Activated T-helper 2 cell treated with anti-CD3 and anti-CD28 coated beads, Interferon-gamma antibody, Interleukin-2, Interleukin-4, amounts not matched to agents 10 μg/mL and 5 μg/mL and 100 μg/mL, durations not matched to agents 14 hours and 24 hours and 36 hours (primary cell): Measurements from ENCODE around the gene SLC22A23. TPM values are rescaled to one million over a fixed set of nuclear protein-coding genes. Genes with fewer than 3 reads are reported as not detected.

ENCODE experiments used
- DNase-seq: peaks from one replicate; pipeline ENCODE4 v3.0.0; 2021; ENCODE audit warnings: low spot score
- H3K27ac Mint-ChIP-seq: one replicate; pipeline ENCODE4 v1.8.0; 2021; ENCODE audit warnings: mixed read lengths
- H3K27me3 Mint-ChIP-seq: one replicate; pipeline ENCODE4 v1.8.0; 2021; ENCODE audit warnings: low read depth, mixed read lengths
- H3K36me3 Mint-ChIP-seq: one replicate; pipeline ENCODE4 v1.8.0; 2021; ENCODE audit warnings: low read depth, mixed read lengths
- H3K4me1 Mint-ChIP-seq: one replicate; pipeline ENCODE4 v1.8.0; 2021; ENCODE audit warnings: low read depth, mixed read lengths
- H3K4me3 Mint-ChIP-seq: one replicate; pipeline ENCODE4 v1.8.0; 2021; ENCODE audit warnings: low read depth, mild to moderate bottlenecking, moderate library complexity, mixed read lengths
- H3K9me3 Mint-ChIP-seq: one replicate; pipeline ENCODE4 v1.8.0; 2021; ENCODE audit warnings: mixed read lengths
- intact Hi-C: fragments of 100-400 bp; cut with micrococcal nuclease; formaldehyde crosslinking; loops from one replicate; pipeline ENCODE4 v1.15.1; 2023
- total RNA-seq: library from RNA; stranded (reverse); gene quantifications from 2 replicates; pipeline ENCODE4 v1.2.3, GENCODE V29; 2022

Gene SLC22A23
- total RNA-seq, 1 donor from 2014 or later, result 0.07 TPM

- intact Hi-C loops, result no loop called here
- no peaks in the 10 kb centered on the region for H3K27me3 Mint-ChIP-seq
- DNase-seq, result no peak
- no peak overlapping the region for H3K27ac Mint-ChIP-seq
- H3K4me1 Mint-ChIP-seq, result peaks cover 4% of the 10 kb centered on the region
- H3K4me3 Mint-ChIP-seq, result no peak overlapping the region
- no peaks in the 10 kb centered on the region for H3K9me3 Mint-ChIP-seq
- H3K36me3 Mint-ChIP-seq, result peaks cover 50% of the 10 kb centered on the region
Measured at GRCh38 chr6:3271756-3272155, 185.1 kb downstream of the SLC22A23 start.

DNA sequence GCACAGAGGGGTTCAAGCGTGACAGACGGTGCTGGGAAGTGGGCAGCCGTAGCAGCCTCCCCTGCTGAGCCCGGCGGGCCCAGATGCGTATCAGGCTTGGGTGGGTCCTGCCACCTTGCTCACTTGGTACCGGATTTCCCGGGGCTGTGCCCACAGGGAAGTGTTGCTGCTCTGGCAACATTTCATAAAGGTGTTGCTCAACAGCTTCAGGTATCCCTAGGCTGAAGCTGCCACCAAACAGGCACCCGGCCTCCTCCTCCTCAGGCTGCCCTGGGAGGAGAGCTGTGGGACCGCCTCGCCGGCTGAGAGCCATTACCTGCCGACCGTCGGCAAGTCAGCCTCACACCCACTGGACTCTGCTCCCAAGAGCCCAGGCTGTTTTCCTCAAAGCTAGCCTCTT is 186.6 kb downstream of the SLC22A23 start:
- intact Hi-C loops, result no loop called here
- peaks cover 4% of the 10 kb centered on the region for H3K4me1 Mint-ChIP-seq
- H3K27me3 Mint-ChIP-seq, result no peaks in the 10 kb centered on the region
- DNase-seq, result no peak
- no peaks in the 10 kb centered on the region for H3K9me3 Mint-ChIP-seq
- no peak overlapping the region for H3K4me3 Mint-ChIP-seq
- H3K36me3 Mint-ChIP-seq, result peaks cover 54% of the 10 kb centered on the region
- no peak overlapping the region for H3K27ac Mint-ChIP-seq

DNA sequence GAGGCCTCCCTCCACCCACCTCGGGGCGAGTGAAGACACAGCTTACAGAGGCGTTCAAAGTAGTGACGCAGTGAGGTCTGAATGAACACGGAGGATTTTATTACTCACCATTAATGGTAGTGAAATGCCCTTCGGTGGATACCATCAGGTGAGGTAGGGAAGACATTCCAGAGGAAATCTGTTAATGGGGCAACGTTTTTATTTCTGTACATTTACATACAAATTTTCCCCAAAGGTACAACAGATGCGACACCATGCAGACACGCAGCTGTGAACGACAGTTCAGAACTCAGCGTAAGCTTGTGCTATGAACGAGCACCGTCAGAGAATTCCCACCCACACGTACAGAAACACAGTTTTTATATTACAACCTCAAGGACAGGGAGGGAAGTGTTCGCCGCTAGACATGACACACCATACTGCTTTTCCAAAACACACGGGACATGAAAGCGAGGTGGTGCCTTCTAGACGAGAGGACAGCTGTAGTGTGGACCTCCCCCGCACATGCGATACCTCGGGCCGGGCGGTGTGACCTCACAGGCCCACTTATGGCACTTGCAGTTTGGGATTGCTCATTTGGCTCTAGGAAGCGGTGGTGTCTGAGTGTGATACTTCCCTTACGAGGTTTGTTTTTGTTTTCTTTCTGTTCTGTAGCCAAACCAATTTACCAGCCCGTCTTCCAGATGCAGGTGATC is 187.4 kb downstream of the SLC22A23 start:
- no peaks in the 10 kb centered on the region for H3K9me3 Mint-ChIP-seq
- H3K4me1 Mint-ChIP-seq, result peaks cover 4% of the 10 kb centered on the region
- no peak overlapping the region for H3K4me3 Mint-ChIP-seq
- H3K36me3 Mint-ChIP-seq, result peaks cover 60% of the 10 kb centered on the region
- H3K27ac Mint-ChIP-seq, result no peak overlapping the region
- DNase-seq, result no peak
- intact Hi-C loops, result no loop called here
- H3K27me3 Mint-ChIP-seq, result no peaks in the 10 kb centered on the region

GRCh38 chr6:3268680-3269079 is 188.2 kb downstream of the SLC22A23 start:
- H3K27ac Mint-ChIP-seq, result no peak overlapping the region
- no peak for DNase-seq
- H3K27me3 Mint-ChIP-seq, result no peaks in the 10 kb centered on the region
- peaks cover 56% of the 10 kb centered on the region for H3K36me3 Mint-ChIP-seq
- peaks cover 2% of the 10 kb centered on the region for H3K4me1 Mint-ChIP-seq
- no peaks in the 10 kb centered on the region for H3K9me3 Mint-ChIP-seq
- no peak overlapping the region for H3K4me3 Mint-ChIP-seq
- intact Hi-C loops, result no loop called here

- peaks cover 63% of the 10 kb centered on the region for H3K36me3 Mint-ChIP-seq
- no peaks in the 10 kb centered on the region for H3K9me3 Mint-ChIP-seq
- intact Hi-C loops, result no loop called here
- peaks cover 5% of the 10 kb centered on the region for H3K4me1 Mint-ChIP-seq
- no peak overlapping the region for H3K4me3 Mint-ChIP-seq
- H3K27me3 Mint-ChIP-seq, result no peaks in the 10 kb centered on the region
- no peak for DNase-seq
- H3K27ac Mint-ChIP-seq, result no peak overlapping the region
Measured at GRCh38 chr6:3267162-3267561, 189.7 kb downstream of the SLC22A23 start.

- Mint-ChIP-seq H3K4me3 (no peak overlapping the region), H3K27ac (no peak overlapping the region), H3K36me3 (peaks cover 56% of the 10 kb centered on the region), H3K9me3 (no peaks in the 10 kb centered on the region), H3K27me3 (no peaks in the 10 kb centered on the region), H3K4me1 (peaks cover 13% of the 10 kb centered on the region)
- DNase-seq, result no peak
- intact Hi-C loops, result no loop called here
Measured at GRCh38 chr6:3266170-3266569, 190.7 kb downstream of the SLC22A23 start.

DNA sequence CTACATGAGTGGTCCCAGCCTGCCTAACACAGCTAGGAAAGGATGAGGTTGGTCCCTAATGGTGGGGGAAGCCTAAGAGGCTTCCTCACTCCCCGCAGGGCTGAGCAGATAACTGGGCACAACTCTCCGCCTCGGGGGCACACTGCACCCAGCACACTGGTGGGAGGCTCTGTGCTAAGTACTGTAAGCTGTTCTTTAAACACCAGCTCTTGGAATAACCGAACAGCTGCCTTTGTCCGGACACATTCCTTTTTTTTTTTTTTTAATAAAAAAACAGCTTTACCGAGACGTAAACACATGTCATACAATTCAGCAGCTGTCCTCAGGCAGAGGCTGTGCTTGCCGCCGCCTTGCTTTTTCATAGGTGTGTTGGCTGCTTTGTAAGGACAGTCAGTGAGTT is 191.2 kb downstream of the SLC22A23 start:
- Mint-ChIP-seq H3K36me3 (peaks cover 58% of the 10 kb centered on the region), H3K27ac (no peak overlapping the region), H3K4me1 (peaks cover 18% of the 10 kb centered on the region), H3K9me3 (no peaks in the 10 kb centered on the region), H3K27me3 (no peaks in the 10 kb centered on the region), H3K4me3 (no peak overlapping the region)
- no peak for DNase-seq
- intact Hi-C loops, result no loop called here

DNA sequence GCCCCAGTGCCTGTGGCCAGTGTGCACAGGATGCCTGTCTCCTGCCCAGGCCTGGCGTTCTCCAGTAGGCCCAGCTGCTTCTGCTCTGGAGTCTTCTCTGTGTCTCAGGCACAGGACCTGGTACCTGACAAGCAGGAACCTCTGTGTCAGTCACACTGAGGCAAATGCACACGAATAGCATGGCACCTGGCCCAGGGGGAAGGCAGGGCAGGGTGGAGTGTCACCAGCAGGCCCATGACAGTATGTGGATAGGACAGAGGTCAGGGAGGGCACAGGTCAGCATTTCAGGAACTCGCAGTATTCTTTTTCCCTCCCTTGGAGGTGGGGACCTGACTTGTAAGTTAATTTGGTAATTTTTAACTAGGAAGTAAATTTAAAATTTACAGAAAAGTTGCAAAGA is 192.5 kb downstream of the SLC22A23 start:
- DNase-seq, result no peak
- Mint-ChIP-seq H3K27ac (no peak overlapping the region), H3K4me1 (peaks cover 21% of the 10 kb centered on the region), H3K4me3 (no peak overlapping the region), H3K27me3 (no peaks in the 10 kb centered on the region), H3K9me3 (no peaks in the 10 kb centered on the region), H3K36me3 (peaks cover 54% of the 10 kb centered on the region)
- intact Hi-C loops, result no loop called here

- no peak for DNase-seq
- Mint-ChIP-seq H3K27me3 (no peaks in the 10 kb centered on the region), H3K27ac (no peak overlapping the region), H3K4me3 (no peak overlapping the region), H3K36me3 (peaks cover 42% of the 10 kb centered on the region), H3K4me1 (peaks cover 21% of the 10 kb centered on the region), H3K9me3 (no peaks in the 10 kb centered on the region)
- intact Hi-C loops, result no loop called here
Measured at GRCh38 chr6:3263096-3263495, 193.8 kb downstream of the SLC22A23 start.

- Mint-ChIP-seq H3K27me3 (peaks cover 5% of the 10 kb centered on the region), H3K4me1 (peaks cover 21% of the 10 kb centered on the region), H3K4me3 (no peak overlapping the region), H3K27ac (no peak overlapping the region), H3K36me3 (peaks cover 34% of the 10 kb centered on the region), H3K9me3 (no peaks in the 10 kb centered on the region)
- no peak for DNase-seq
- intact Hi-C loops, result no loop called here
Measured at GRCh38 chr6:3261921-3262320, 194.9 kb downstream of the SLC22A23 start.

- H3K4me1 Mint-ChIP-seq, result peaks cover 21% of the 10 kb centered on the region
- no peaks in the 10 kb centered on the region for H3K9me3 Mint-ChIP-seq
- peaks cover 32% of the 10 kb centered on the region for H3K36me3 Mint-ChIP-seq
- DNase-seq, result no peak
- H3K27ac Mint-ChIP-seq, result no peak overlapping the region
- H3K4me3 Mint-ChIP-seq, result peak overlapping the region; percentile 98
- intact Hi-C loops, result no loop called here
- H3K27me3 Mint-ChIP-seq, result peaks cover 10% of the 10 kb centered on the region
Measured at GRCh38 chr6:3261518-3261820, 195.4 kb downstream of the SLC22A23 start.

DNA sequence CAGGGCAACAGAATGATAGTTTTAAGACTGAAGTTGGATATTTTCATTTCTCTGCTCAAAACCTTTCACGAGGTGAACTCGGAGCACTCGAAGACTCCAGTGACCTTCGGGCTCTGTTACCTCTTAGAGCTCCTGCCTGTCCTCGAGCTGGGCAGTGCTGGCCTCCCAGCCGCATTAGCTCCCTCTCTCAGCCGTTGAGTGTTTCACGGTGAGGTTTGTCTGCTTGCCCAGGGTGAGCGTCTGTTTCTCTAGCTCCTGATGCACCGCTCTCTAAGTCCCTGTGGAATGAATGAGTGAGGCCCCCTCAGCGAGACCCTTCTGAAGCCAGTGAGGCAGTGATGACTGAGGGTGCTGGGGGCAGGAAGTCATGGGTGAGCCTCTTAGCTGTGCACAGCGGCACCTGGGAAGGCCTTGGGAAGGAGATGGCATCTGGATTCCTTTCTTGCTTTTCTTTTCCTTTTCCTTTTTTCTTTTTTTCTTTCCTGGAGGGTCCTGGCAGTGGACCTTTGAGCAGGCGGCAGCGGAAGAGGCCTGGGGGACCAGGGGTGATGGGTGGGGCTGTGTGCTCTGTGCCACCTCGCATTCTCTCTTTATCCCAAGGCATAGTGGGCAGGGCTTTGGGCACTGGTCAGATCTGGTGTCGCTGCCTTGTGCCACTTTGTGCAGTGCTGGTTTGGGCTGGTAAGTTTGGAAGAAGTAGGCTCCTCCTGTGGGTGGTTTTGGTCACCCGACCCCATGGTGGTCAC is 195.9 kb downstream of the SLC22A23 start:
- Mint-ChIP-seq H3K9me3 (no peaks in the 10 kb centered on the region), H3K27ac (peak overlapping the region; percentile 24), H3K36me3 (peaks cover 30% of the 10 kb centered on the region), H3K27me3 (peaks cover 12% of the 10 kb centered on the region), H3K4me3 (peak overlapping the region; percentile 98), H3K4me1 (peaks cover 21% of the 10 kb centered on the region)
- DNase-seq, result no peak
- intact Hi-C loops, result no loop called here

DNA sequence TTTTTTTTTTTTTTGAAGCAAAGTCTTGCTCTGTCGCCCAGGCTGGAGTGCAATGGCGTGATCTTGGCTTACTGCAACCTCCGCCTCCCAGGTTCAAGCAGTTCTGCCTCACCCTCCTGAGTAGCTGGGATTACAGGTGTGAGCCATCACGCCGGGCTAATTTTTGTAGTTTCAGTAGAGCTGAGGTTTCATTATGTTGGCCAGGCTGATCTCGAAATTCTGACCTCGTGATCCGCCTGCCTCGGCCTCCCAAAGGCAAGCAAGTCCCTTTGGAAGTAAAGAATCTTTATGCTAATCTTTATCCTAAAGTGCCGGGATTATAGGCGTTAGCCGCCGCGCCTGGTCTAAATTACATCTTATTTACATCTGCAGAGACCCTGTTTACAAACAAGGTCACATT is 196.6 kb downstream of the SLC22A23 start:
- no peaks in the 10 kb centered on the region for H3K9me3 Mint-ChIP-seq
- H3K4me3 Mint-ChIP-seq, result peak overlapping the region; percentile 98
- intact Hi-C loops, result no loop called here
- peaks cover 21% of the 10 kb centered on the region for H3K4me1 Mint-ChIP-seq
- H3K27ac Mint-ChIP-seq, result no peak overlapping the region
- peaks cover 17% of the 10 kb centered on the region for H3K27me3 Mint-ChIP-seq
- H3K36me3 Mint-ChIP-seq, result peaks cover 30% of the 10 kb centered on the region
- no peak for DNase-seq
